Osteoblast (primary cell): Measurements from ENCODE around the gene CAP2. TPM values are rescaled to one million over a fixed set of nuclear protein-coding genes. Genes with fewer than 3 reads are reported as not detected.
"Not testable (repeated sequence)": the region's sequence is repeated elsewhere in the genome, so short reads cannot be mapped to it uniquely, and the experiment has no call there.

Source experiments
- DNase-seq: peaks from one replicate; pipeline ENCODE4 v3.0.0; 2011; ENCODE audit warnings: low spot score, mixed read lengths; ENCODE audit not compliant: insufficient read length; ENCODE audit errors: missing footprints
- H2AFZ ChIP-seq: 2 replicates; pipeline ENCODE4 v1.6.0; 2011; ENCODE audit warnings: mild to moderate bottlenecking, low read length
- H3K27ac ChIP-seq: 2 replicates; pipeline ENCODE4 v1.5.1; 2011; ENCODE audit warnings: mild to moderate bottlenecking, low read depth, low read length, moderate library complexity
- H3K27me3 ChIP-seq: 2 replicates; pipeline ENCODE4 v1.6.0; 2012; ENCODE audit warnings: mild to moderate bottlenecking, control low read depth, inconsistent platforms, low read length, moderate library complexity; ENCODE audit not compliant: insufficient read depth
- H3K36me3 ChIP-seq: 2 replicates; pipeline ENCODE4 v1.5.1; 2011; ENCODE audit warnings: mild to moderate bottlenecking, low read length, control low read depth, moderate library complexity; ENCODE audit not compliant: insufficient read depth
- H3K4me1 ChIP-seq: 2 replicates; pipeline ENCODE4 v1.5.1; 2011; ENCODE audit warnings: mild to moderate bottlenecking, low read length, control low read depth, moderate library complexity; ENCODE audit not compliant: insufficient read depth
- H3K4me2 ChIP-seq: 2 replicates; pipeline ENCODE4 v1.6.0; 2011; ENCODE audit warnings: mild to moderate bottlenecking, low read length; ENCODE audit not compliant: insufficient read depth
- H3K4me3 ChIP-seq: fragments of 200-600 bp; sonication (generic); 3 replicates; pipeline ENCODE4 v1.5.1; 2012; ENCODE audit warnings: mild to moderate bottlenecking, low read length, inconsistent platforms; ENCODE audit not compliant: insufficient read depth
- H3K79me2 ChIP-seq: 2 replicates; pipeline ENCODE4 v1.6.0; 2012; ENCODE audit warnings: mild to moderate bottlenecking, low read length, control low read depth, inconsistent platforms; ENCODE audit not compliant: insufficient read depth
- H3K9me3 ChIP-seq: 2 replicates; pipeline ENCODE4 v1.5.1; 2011; ENCODE audit warnings: low read depth, low read length, control low read depth
- H4K20me1 ChIP-seq: 2 replicates; pipeline ENCODE4 v1.6.0; 2012; ENCODE audit warnings: mild to moderate bottlenecking, low read length, control low read depth; ENCODE audit not compliant: insufficient read depth
- total RNA-seq: library from RNA; depleted of rRNA; stranded (reverse); fragments of >200 nt; gene quantifications from 2 replicates; pipeline ENCODE4 v1.2.3, GENCODE V29; 2012
- TF ChIP-seq, protein P1 (sequence below): IDR thresholded peaks from 2 replicates; pipeline ENCODE4 v1.5.1; 2011; ENCODE audit warnings: mild to moderate bottlenecking, low read depth, low read length, moderate library complexity; ENCODE audit errors: extremely low read depth

The CAP2 gene
- total RNA-seq, 1 donor = 12.3 TPM

DNA sequence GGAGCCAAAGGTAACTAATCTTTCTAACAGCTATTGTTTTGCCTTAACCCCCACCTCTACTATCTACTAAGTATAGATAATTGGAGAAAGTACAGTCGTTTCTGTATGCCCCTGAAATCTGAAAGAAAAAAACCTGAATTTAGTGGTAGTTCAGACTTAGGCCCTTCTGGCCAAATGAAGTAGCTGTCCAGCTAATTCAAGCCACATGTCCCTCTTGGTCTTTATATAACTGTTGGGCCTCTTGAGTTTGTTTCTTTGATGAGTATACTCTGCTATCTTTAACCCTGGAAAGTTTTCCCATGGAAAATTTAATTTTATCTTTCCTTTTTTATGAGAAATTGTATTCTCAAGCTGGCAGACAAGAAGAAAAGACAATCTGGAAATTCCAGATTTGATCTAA lies 133.7 kb downstream of the CAP2 start:
- no peaks in the 10 kb centered on the region for H3K4me1 ChIP-seq
- no peak for DNase-seq
- no peaks in the 10 kb centered on the region for H3K9me3 ChIP-seq
- no peaks in the 10 kb centered on the region for H3K36me3 ChIP-seq
- H3K27me3 ChIP-seq = no peaks in the 10 kb centered on the region
- no peaks in the 10 kb centered on the region for H3K79me2 ChIP-seq
- no peak overlapping the region for H3K4me2 ChIP-seq
- no peaks in the 10 kb centered on the region for H4K20me1 ChIP-seq
- H2AFZ ChIP-seq = no peak overlapping the region
- no peak overlapping the region for H3K4me3 ChIP-seq
- H3K27ac ChIP-seq = no peak overlapping the region
- TF ChIP-seq, protein P1, sequence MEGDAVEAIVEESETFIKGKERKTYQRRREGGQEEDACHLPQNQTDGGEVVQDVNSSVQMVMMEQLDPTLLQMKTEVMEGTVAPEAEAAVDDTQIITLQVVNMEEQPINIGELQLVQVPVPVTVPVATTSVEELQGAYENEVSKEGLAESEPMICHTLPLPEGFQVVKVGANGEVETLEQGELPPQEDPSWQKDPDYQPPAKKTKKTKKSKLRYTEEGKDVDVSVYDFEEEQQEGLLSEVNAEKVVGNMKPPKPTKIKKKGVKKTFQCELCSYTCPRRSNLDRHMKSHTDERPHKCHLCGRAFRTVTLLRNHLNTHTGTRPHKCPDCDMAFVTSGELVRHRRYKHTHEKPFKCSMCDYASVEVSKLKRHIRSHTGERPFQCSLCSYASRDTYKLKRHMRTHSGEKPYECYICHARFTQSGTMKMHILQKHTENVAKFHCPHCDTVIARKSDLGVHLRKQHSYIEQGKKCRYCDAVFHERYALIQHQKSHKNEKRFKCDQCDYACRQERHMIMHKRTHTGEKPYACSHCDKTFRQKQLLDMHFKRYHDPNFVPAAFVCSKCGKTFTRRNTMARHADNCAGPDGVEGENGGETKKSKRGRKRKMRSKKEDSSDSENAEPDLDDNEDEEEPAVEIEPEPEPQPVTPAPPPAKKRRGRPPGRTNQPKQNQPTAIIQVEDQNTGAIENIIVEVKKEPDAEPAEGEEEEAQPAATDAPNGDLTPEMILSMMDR = no peak

DNA sequence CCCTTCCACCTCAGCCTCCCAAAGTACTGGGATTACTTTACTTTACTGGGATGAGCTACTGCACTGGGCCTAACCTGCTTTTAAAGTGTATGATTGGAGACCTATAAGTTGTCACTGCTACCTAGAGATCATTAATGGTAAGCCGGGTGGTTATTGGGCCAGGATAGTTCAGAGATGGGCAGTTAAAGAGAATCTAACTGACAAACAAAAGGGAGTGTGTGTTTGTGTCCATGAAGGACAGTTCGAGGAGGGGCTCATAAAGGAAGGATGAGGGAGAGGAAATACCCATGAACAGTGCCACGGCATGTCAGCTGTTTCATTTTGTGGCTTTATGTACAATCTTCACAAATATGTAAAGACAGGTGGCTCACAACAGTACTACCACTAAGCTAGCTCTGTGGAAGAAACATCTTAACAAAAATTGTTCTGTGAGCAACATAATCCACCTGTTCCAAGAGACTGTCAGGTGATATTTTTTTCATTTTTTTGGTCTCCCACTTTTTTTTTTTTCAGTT lies 137.0 kb downstream of the CAP2 start:
- H3K36me3 ChIP-seq = no peaks in the 10 kb centered on the region
- no peaks in the 10 kb centered on the region for H3K79me2 ChIP-seq
- H3K4me2 ChIP-seq = no peak overlapping the region
- H3K4me3 ChIP-seq = no peak overlapping the region
- H3K9me3 ChIP-seq = no peaks in the 10 kb centered on the region
- no peaks in the 10 kb centered on the region for H3K4me1 ChIP-seq
- no peaks in the 10 kb centered on the region for H4K20me1 ChIP-seq
- H2AFZ ChIP-seq = no peak overlapping the region
- no peak for DNase-seq
- TF ChIP-seq, protein P1 = no peak
- no peak overlapping the region for H3K27ac ChIP-seq
- no peaks in the 10 kb centered on the region for H3K27me3 ChIP-seq

DNA sequence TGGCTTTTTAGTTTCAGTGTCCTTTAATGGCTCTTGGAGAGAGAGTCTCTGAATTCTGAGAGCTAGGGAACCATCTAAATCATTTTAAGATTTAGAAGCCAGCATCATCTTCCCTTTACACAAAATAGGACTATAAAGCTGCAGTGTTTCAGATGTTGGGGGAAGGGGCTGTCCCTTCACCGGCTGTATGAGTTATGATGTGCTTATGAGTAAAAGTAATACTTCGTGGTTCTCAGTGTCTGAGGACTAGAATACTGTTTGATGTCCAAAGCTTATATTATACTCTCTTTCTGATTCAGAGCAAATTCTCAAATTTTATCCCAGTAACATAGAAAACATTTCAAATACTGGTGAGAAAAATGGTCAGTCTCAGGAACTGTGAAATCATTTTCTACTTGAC lies 143.2 kb downstream of the CAP2 start:
- Histone ChIP-seq H2AFZ (no peak overlapping the region), H3K36me3 (no peaks in the 10 kb centered on the region), H4K20me1 (no peaks in the 10 kb centered on the region), H3K9me3 (no peaks in the 10 kb centered on the region), H3K79me2 (no peaks in the 10 kb centered on the region), H3K4me2 (no peak overlapping the region), H3K4me1 (no peaks in the 10 kb centered on the region), H3K27me3 (no peaks in the 10 kb centered on the region), H3K27ac (no peak overlapping the region), H3K4me3 (no peak overlapping the region)
- TF ChIP-seq, protein P1 = no peak
- peak; percentile 73 for DNase-seq

DNA sequence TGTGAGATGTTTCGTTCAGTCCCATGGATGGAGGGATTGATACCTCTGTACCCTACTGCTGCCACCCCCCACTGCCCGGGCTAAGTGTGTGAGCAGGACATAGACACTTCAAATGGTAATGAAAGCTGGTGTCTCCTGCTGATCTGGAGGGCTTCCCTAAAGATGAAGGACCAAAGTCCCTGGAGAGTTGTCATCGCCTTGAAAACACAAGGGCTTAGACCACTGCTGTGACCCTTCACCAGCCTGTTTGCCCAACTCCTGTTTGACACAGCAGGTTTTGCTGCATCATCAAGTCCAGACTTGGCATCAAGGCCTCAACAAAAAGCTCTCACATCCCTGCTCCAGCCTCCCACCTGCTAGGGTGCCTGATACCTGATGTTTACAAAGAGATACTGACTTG lies 148.8 kb downstream of the CAP2 start:
- Histone ChIP-seq H3K27me3 (no peaks in the 10 kb centered on the region), H3K9me3 (no peaks in the 10 kb centered on the region), H2AFZ (no peak overlapping the region), H3K79me2 (no peaks in the 10 kb centered on the region), H3K4me1 (no peaks in the 10 kb centered on the region), H3K27ac (no peak overlapping the region), H3K4me2 (no peak overlapping the region), H4K20me1 (no peaks in the 10 kb centered on the region), H3K4me3 (no peak overlapping the region), H3K36me3 (no peaks in the 10 kb centered on the region)
- no peak for DNase-seq
- TF ChIP-seq, protein P1 = no peak

DNA sequence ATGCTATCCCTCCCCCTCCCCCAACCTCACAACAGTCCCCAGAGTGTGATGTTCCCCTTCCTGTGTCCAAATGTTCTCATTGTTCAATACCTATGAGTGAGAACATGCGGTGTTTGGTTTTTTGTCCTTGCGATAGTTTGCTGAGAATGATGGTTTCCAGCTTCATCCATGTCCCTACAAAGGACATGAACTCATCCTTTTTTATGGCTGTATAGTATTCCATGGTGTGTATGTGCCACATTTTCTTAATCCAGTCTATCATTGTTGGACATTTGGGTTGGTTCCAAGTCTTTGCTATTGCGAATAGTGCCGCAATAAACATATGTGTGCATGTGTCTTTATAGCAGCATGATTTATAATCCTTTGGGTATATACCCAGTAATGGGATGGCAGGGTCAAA lies 152.3 kb downstream of the CAP2 start:
- H2AFZ ChIP-seq, H4K20me1 ChIP-seq, H3K27me3 ChIP-seq, H3K79me2 ChIP-seq, H3K4me3 ChIP-seq, DNase-seq, H3K9me3 ChIP-seq, H3K36me3 ChIP-seq, H3K4me2 ChIP-seq, H3K4me1 ChIP-seq, H3K27ac ChIP-seq: not testable (repeated sequence)
